NCI-H2227 (cell line): ENCODE data around the gene BTN1A1.

Source experiments
- DNase-seq: peaks from one replicate; lab custom pipeline; 2025; ENCODE audit not compliant: unreplicated experiment; lab: John Stamatoyannopoulos, UW

BTN1A1 gene

GRCh38 chr6:26556263-26557070 is 56.4 kb downstream of the BTN1A1 start:
- DNase-seq: peak; percentile 88
